NCI-H146 treated with DMSO at 0.1 percent for 48 hours (cell line): ENCODE data around the gene KCNQ5.

ENCODE experiments used
- DNase-seq: peaks from one replicate; lab custom pipeline; 2025; ENCODE audit not compliant: unreplicated experiment; lab: John Stamatoyannopoulos, UW

The KCNQ5 gene

DNA sequence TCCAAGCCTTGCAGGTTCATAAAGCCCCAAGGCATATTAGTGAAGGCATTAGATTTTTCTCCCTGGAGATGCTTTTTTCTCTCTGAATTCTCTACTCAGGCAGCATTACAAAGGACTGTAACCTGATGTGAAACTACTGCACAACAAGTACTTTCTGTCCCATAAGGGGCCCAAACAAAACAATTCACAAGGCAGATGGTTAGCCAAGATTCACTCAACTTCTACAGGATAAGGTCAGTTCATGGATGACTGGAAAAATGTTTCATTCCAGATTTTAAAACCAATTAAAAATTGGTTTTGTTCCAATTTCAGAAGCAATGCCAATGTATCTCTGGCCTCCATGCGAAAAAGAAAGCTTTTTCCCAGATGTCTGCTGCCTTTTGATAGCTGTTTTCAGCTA, 421.6 kb downstream of the KCNQ5 start:
- no peak for DNase-seq

DNA sequence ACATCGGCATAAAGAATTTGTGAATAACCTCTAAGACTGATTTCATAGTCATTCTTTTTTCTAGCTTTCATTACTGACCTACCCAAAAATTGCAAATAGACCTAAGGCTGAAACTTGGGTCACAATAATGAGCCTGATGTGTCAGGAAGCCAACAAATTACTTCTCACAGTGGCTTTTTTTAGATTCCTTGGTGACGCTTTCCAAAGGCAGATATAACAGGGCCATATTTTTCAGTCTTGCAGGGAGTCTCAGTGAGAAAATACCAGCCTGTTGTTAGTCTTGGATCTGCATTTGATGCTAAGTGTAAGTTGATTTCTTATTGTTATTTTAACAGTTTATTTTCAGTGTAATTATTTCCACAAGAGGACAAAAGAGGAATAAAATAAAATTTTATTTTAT, 423.7 kb downstream of the KCNQ5 start:
- no peak for DNase-seq

DNA sequence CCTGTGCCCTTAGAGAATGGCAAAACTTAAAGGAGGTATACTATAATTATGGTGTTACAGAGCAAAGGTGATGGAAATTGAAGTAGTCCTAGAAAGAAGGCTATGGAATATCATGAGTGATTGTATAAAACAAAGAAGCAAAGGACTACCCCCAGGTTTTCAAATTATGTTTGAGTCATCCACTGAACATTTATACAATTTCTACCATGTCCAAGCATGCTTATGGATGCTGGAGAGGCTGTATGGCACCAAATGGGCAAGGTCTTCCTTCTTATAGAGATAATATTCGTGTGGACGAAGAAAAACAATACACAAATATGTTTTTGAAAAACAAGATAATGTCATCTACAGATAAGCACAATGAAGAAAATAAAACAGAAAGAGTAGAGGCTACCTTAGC, 425.9 kb downstream of the KCNQ5 start:
- no peak for DNase-seq

DNA sequence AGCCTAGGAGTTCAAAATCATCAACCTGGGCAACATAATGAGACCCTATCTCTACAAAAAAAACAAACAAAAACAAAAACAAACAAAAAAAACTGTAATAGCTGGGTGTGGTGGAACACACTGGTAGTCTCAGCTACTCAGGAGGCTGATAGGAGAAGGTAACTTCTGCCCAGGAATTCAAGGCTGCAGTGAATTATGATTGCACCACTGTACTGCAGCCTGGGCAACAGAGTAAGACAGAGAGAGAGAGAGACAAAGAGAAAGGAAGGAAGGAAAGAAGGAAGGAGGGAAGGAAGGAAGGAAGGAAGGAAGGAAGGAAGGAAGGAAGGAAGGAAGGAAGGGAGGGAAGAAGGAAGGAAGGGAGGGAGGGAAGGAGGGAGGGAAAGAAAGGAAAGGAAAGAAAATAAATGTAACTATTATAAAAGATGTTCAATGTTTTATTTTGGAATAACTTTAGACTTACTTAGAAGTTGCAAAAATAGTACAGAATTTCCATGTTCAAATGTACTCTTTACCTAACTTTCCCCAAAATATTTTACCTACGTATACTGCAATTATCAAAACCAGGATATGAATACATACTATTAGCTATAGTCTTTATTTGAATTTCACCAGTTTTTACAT, 428.2 kb downstream of the KCNQ5 start:
- no peak for DNase-seq

DNA sequence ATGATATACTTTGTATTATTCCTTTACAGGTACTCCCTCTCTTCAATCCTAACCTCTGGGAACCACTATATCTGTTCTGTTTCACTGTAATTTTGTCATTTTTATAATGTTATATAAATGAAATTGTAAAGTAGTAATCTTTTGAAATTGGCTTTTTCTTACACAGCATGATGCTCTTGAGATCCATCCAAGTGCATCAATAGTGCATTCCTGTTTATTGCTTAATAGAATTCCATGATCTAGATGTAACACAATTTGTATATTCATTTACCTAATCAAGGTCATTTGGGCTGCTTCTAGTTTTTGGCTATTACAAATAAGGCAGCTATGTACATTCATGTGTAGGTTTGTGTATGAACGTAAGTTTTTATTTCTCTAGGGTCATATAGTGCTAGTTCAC, 428.8 kb downstream of the KCNQ5 start:
- DNase-seq = no peak

DNA sequence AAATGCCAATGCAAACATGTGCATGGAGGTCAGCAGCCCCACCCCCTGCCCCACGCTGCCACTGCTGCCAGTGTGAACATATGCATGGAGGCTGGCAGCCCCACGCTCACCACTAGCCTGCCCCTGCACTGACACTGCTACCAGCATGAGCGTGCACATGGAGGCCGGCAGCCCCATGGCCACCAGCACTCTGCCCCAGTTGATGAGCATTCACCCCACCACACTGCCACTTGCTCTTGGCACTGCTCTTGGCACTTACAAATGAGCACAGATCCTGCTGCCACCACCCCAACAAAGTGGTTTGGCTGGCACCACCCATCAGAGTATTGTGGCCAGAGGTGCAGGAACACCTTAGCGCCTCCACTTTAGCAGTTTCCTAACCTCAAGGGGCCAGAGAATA, 429.3 kb downstream of the KCNQ5 start:
- no peak for DNase-seq

DNA sequence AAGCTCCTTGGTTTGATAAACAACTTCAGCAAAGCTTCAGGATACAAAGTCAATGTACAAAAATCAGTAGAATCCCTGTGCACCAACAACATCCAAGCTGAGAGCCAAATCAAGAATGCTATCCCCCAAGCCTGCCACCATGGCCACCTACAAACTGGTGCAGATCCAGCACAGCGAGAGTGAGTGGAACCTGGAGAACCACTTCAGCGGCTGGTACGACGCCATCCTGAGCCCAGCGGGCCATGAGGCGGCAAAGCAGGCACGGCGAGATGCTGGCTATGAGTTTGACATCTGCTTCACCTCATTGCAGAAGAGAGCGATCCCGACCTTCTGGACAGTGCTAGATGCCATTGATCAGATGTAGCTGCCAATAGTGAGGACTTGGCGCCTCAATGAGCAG, 433.1 kb downstream of the KCNQ5 start:
- no peak for DNase-seq

DNA sequence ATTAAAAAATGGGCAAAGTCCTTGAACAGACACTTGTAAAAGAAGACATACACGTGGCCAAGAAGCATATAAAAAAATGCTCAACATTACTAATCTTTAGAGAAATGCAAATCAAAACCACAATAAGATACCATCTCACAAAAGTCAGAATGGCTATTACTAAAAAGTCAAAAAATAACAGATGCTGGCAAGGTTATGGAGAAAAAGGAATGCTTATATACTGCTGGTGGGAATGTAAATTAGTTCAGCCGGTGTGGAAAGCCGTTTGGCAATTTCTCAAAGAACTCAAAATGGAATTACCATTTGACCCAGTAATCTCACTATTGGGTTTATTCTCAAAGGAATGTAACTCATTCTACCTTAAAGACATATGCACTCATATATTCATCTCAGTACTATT, 436.9 kb downstream of the KCNQ5 start:
- DNase-seq = no peak

DNA sequence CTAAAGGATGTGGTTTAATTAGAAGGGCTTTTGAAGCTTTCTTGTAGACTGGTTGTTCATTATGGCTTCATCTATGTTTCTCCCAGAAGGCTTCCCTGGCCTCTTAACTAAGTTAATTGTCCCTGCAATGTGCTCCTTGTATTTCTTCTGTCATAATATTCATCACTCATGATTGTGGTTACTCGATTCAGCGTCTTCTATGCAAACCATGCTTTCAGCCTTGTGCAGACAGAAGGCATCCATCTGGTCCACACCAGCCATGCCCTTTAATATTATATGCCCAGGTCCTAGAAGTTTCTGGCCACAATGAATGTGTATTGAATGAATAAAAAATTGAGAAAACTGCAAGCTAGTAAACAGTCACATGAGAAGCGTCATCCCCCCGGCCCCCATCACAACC, 440.3 kb downstream of the KCNQ5 start:
- DNase-seq = no peak

DNA sequence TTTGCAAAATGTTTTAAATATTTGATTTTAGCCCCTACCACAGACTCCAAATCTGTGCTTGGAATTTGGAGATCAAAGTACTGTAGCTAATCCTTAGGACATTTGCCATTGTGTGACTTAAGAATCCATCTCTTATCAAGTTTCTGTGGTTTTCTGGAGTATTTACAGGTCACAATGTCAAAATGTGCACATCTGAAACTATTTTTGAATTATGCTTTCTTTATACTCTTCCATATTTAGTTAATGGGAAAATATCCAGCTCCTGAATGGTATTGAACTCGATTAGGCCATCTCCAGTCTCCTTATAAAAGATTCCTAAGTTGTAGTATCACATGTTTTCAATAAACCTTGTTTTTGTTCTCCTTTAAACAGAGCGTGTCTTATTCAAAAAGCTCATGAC, 441.0 kb downstream of the KCNQ5 start:
- DNase-seq = no peak

DNA sequence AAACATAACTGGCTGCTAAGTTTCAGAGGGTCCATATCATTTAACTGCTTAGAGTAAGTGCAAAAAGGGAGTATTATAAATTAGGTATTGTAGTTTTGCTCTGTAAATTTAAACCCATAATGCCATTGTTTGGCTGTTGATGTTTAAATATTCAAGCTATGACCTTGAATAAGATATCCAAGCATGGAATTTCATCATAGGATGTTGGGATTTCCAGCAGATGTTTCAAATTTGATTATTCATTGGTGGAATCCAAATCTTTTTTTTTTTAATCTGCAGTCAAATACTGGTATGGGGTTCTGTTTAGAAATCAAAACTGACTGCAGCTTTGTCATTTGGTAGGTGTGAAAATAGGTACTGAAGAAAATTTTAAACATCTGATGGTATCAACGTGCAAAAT, 442.4 kb downstream of the KCNQ5 start:
- no peak for DNase-seq

DNA sequence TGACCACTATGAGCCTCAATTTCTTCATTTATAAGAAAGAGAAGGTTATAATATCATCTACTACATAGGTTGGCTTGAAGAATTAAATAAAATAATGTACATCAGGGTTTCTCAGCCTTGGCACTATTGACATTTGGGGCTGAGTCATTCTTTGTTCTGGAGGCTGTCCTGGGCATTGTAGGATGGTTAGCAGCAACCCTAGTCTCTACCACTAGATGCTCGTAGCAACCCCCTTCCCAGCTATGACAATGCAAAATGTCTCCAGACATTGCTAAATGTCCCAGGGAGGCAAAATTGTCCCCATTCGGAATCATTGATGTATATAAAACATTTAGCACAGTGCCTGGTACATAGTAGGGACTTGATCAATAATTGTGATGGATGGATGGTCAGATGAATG, 451.4 kb downstream of the KCNQ5 start:
- no peak for DNase-seq

DNA sequence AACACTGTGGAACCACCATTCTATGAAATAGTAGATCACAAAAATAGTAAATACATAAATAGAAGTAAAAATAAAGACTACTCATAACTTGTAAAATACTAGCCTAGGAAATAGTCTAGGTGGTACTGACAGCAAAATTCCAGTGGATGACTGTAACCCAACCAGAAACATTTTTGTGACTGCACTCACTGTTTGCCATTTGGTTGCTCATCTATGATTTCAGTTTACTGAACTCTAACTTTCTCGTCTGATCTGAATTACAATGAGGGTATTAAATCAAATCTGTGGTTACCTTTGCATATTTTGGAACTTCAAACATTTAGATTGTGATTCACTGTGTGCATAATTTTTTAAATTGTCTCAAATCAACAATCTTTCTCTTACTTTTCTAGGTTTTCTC, 452.3 kb downstream of the KCNQ5 start:
- DNase-seq = no peak

DNA sequence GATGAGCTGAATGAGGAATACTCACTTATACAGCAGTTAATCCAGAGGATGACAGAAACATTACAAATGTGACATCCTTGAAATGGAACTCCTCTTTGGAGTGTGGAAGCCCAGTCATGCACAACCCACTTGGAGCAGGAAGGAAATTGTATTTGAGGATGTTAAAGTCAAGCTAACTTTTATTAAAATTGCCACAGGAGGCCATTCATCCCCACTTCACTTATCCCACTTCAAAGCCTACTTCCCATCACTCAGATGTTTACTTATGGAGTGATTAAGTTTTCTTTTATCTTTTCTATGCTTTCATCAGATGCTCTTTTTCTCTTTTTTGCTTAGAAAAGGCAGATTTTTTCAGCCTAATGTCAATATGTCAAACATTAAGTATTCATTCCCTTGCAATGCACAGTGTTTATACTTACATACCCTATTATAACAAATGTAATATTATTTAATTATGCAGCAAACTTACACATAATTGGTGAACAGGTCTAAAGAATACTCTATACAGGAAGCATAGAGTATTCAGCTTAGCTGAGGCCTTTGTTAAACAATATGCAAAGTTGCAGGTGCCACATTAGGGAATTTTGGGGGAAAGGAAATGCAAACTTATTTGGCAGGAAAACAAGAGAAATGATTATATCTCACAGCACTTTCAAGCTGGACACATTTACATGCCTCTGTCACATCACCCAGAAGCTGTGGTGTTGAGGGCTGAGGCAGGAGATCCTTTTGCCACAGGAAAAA, 454.5 kb downstream of the KCNQ5 start:
- no peak for DNase-seq

DNA sequence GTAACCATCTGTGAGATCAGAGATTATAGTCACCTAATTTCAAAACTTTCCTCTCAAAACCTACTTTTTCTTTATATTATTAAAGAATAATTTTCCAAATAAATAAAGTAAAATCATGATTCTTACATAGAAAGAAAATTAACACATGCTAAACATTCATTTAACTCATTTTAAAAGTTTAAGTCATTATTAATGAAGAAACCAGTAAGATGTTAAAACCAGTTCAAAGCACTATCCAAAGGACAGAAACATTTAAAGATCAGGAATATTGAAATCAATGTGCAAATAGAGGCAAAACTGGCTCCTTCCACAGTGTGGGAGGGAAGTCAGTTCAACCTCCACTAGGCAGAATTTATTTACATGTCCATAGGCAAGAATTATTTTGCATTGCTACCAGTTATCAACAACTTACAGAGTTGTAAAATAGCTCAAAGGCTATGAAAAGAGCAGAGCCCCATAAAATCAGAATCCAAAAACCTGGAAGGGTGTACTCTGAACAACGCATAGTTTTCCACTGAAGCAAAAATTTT, 456.5 kb downstream of the KCNQ5 start:
- DNase-seq = no peak

DNA sequence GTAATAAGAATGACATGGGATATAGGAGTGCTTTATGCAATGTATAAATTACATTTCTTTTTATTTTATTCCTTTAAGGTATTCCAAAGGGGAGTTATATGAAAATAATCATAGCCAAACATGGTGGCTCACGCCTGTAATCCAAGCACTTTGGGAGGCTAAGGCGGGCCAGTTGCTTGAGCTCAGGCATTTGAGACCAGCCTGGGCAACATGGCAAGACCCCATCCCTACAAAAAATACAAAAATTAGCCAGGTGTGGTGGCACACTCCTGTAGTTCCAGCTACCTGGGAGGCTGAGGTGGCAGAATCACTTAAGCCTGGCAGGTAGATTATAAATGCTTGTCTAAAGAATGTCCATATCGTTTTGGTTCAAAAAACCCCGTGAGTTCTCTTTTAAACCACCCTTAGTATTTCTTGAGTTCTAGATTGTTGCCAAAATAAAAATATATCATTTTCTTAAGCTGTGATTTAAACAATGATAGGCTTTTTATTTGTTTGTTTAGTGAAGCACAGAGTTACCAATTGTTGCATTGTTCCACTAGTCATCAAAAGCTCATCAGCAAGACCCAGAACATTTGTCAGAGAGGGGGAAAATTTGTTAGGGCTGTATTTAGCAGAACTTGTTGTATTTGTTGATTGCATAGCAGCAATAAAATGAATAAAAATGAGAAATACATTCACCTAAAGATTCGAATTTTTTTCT, 457.2 kb downstream of the KCNQ5 start:
- no peak for DNase-seq

DNA sequence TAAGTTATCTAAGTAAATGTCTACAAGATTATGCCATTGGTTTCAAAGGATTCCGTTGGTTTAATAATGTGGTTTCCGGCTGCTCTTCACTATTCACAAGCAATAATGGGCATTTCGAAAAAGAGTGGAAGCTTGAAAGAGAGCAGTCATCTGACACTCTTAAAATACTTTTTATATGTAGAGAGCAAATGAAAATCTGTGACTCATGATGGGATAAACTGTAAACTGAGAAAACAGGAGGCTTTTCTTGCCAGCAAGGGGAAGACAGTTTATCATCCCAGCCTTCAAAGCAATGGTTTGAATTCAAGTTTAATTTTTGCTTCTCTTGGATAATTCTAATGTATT, 457.7 kb downstream of the KCNQ5 start:
- DNase-seq = no peak

DNA sequence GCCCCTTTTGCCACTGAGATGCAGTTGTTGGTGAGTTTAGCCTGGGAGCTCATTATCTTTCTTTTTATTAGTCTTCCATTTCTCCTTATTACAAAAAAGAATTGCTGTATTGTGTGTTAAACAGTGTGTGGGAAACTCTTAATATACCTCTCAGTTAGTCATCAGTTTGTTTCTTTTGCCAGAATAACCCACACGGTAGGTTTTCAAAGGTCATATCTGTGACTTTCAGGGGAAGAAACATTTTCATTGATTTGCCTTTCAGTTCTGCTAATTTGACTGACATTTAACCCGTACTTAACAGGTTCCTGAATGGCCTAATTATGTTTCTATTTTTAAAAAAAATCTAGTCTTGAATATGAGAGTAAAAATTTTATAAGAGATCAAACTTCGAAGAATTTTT, 458.1 kb downstream of the KCNQ5 start:
- no peak for DNase-seq

DNA sequence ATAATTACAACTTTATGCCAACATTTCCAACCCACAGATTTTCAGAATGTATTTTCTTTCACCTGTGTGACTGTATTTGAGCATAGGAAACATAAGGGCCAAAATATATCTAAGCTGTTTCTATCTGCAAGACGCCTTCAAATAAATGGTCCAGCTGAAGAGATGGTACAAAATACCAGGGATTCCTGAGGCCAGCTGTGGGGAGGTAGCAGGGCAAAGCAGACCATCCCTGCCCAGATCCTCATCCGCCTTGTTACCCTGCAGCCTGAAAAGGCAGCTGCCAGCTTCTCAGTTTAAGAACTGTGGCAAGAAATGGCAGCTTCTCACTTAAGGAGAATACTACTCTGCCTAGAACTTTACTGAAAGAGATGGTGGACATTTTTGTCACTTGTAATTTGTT, 460.1 kb downstream of the KCNQ5 start:
- no peak for DNase-seq

DNA sequence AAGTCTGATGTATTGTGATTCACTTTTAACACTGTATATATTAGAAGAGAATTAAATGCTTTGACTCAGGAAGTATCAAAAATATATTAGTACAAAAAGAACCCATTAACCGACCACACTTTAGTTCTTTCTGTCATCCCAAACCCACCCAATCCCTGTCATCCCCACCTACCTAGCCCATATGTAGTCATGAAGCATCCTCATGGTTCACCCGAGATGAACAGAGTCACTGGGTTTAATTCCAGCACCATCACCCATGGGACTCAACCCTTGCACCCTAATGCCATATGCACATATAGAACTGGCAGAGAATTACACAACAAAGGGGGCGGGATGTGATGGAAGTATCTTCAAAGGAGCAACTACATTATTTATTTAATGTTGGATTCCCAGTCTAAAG, 462.0 kb downstream of the KCNQ5 start:
- DNase-seq = no peak

DNA sequence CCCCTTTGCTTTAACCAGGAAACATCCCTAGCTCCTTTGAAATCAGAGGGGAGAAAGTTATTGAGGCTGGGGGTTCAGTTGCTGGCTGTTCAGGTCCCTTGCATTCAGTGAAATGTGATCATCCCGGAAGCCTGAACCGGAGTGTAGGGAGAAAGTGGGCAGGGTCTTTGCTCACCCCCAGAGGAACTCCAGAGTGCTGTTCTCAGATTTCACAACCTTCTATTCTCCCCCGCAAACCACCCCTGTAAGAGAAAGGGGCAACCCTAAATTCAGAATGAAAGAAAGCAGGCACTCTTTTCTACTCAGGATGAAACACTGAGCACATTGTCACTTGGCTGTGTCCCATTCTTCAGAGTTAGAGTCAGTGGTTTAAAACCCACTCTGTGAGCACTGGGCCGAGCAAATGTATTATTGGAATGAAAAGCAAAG, 463.6 kb downstream of the KCNQ5 start:
- no peak for DNase-seq

DNA sequence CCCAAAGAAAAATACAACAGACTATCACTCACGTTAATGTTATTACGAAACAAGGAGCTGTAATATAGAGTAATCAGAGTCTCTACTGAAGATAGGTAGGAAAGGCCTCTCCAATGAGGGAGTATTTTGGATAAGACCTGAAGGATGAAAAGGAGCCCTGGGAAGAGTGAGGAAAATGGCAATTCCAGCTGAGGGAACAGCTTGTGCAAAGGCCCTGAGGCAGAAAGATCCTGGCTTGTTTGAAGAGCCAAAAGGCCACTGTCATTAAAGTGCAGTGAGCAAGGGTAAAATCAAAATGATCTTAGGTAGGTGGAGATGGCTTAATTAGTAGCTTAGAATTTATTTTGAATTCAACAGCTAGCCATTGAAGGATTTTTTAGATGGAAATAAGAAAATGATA, 464.9 kb downstream of the KCNQ5 start:
- no peak for DNase-seq
